CD4-positive, alpha-beta T cell treated with Interleukin-4 for 1 hour (primary cell): ENCODE data around the gene CEP126.

ENCODE experiments used
- DNase-seq, 2 donors: peaks; one replicate each; pipeline ENCODE4 v3.0.0-alpha.2; 2020 to 2022

Gene CEP126

GRCh38 chr11:102014756-102015155 is 99.9 kb downstream of the CEP126 start:
- DNase-seq = no peak

- no peak for DNase-seq
Measured at GRCh38 chr11:102017026-102017425, 102.2 kb downstream of the CEP126 start.

DNA sequence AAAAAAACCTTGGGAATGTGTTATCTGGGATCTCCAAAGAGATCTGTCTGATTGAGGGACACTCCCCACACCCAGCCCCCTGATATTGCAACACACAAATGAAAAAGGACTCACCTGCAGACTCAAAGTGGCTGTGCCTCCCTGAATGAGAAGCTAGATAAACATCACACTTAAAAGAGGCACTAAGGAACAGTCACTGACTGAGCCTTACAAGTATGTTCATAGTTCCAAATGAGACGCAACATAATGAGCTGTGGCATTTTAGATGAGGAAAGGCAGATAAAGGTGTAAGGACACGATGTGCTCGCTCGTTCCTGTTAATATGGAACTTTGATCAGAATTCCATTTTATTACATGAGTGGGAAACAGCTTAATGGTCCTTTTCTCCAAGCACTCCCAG is 111.4 kb downstream of the CEP126 start:
- DNase-seq = no peak

DNA sequence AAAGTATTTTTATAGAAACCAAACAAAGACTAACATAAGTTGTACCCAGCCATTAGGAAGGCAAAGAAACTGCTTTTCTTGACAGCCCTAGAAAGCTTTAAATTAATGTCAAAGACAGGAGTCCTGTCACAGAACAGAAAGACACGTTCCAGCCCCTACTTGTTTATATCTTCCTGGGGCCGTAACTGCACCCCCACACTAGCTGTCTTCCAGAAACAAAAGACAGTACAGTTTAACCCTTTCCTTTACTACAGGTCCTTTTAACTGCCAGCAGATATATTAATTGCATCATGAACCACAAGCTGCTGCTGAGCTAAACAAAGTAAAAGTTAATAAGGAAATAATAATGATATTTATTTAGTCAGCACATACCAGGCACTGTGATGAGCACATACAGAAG is 112.1 kb downstream of the CEP126 start:
- no peak for DNase-seq

DNA sequence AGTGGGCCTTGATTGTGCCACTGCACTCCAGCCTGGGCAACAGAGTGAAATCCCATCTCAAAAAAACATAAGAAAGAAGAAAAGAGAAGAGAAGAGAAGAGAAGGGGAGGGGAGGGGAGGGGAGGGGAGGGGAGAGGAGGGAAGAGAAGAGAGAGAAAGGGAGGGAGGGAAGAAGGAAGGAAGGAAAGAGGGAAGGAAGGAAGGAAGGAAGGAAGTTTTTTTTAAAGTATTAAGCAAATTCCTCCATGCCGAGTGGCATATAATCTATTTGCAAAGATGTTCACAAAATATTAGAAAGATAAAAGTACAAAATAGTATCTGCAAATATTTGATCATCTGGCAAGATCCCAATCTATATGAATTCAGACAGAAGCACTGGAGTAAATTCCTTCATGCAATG is 121.9 kb downstream of the CEP126 start:
- no peak for DNase-seq

DNA sequence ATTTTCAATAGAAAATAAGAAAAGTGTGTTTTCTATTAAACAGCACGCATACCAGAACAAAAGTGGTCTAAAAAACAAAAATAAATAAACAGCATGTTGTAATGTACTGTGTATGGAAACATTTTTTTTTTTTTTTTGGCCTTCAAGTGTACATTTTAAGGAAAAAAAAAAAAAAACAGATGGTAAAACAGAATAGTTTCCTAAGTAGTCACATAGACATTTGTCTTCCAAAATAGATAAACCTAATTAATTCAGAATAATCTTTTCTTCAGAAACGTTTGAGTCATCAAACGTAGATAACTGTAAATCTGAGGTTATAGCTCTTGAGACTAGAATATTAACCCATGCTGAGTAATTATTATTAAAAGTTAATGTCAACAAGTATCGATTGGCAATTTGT is 132.0 kb downstream of the CEP126 start:
- DNase-seq = no peak

DNA sequence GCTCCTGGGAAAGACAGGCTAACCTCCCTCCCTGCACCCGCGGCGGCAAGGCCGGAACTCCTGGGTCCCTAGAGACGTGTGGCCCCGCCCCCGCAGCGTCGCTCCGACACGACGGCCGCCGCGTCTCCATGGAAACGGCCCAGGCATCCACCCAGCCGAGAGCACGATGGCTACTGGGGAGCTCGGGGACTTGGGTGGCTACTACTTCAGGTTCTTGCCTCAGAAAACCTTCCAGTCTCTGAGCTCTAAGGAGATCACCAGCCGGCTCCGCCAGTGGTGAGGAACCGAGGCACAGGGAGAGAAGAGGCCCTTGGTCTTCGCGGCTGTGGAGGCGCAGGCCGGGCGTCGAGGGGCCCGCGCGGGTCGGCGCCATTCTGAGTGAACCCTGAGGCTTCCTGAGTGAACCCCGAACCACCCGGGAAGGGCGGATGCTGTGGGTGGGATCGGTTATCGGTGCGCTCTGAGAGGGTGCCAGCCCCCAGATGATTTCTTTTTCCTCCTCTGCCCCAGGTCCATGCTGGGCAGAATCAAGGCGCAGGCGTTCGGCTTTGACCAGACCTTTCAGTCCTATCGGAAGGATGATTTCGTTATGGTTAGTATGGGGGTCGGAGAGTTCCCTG is 132.6 kb downstream of the CEP126 start, which contains the start of gene CFAP300:
Gene CFAP300, plus strand, starts transcription at position 133 of the 620 bp plus-strand sequence. Its CDS starts 34 bp downstream, at position 167.
- DNase-seq = peak; percentile 18 to 41
